Fibroblast of pulmonary artery (primary cell): ENCODE data around the gene USP44.

Experiments used
- DNase-seq: peaks from one replicate; pipeline ENCODE4 v3.0.0-alpha.2; 2010; ENCODE audit warnings: low read depth
- H3K4me3 ChIP-seq: replicated peaks from 2 replicates; pipeline ENCODE4 v1.5.1; 2011; ENCODE audit warnings: low read depth, mild to moderate bottlenecking, control low read depth, low read length, moderate library complexity
- TF ChIP-seq, protein P1 (sequence below): IDR thresholded peaks from 2 replicates; pipeline ENCODE4 v1.5.1; 2011; ENCODE audit warnings: mild to moderate bottlenecking, control low read depth, low read length, inconsistent platforms; ENCODE audit errors: missing control alignments

USP44 gene

DNA sequence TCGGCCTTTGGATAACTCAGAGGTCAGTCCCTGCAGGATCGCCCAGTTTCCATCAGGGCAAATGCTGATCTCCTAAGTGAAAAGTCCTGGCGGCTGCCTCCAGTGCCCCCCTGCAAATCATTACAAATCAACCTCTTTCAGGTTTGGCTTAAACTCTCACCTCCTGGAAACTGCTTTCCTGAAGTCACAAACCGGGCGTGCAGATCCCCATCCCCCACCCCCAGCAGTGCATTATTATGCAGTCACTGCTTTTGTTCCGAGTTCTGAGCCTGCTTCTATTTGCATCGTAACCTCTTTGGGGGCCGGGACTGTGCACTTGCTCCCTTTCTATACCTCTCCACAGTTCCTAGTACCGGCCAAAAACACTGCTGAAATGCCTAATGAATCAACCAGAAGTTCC is at the start of gene USP44:
TSS of gene USP44 (minus strand) at position 172 of the 400 bp plus-strand sequence. CDS start 17,220 bp downstream, outside the sequence.
- DNase-seq: no peak
- H3K4me3 ChIP-seq: no peak within 1 kb of the TSS
- TF ChIP-seq, protein P1, sequence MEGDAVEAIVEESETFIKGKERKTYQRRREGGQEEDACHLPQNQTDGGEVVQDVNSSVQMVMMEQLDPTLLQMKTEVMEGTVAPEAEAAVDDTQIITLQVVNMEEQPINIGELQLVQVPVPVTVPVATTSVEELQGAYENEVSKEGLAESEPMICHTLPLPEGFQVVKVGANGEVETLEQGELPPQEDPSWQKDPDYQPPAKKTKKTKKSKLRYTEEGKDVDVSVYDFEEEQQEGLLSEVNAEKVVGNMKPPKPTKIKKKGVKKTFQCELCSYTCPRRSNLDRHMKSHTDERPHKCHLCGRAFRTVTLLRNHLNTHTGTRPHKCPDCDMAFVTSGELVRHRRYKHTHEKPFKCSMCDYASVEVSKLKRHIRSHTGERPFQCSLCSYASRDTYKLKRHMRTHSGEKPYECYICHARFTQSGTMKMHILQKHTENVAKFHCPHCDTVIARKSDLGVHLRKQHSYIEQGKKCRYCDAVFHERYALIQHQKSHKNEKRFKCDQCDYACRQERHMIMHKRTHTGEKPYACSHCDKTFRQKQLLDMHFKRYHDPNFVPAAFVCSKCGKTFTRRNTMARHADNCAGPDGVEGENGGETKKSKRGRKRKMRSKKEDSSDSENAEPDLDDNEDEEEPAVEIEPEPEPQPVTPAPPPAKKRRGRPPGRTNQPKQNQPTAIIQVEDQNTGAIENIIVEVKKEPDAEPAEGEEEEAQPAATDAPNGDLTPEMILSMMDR: no peak

DNA sequence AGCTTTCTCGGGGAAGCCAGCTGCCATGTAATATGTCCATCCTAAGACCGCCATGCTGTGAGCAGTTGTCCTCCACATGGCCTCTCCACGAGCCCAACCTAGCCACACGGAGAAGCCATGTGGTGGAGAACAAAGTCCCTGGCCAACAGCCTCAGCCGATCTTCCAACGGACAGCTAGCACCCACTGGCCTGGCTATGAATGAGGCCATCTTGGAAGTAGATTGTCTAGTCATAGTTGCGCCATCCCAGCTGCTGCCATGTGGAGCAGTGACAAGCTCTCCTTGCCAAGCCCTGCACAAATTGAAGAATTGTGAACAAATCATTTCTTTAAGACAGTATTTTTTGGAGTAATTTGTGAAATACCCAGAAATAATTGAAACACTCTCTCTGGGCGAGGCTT is 49.3 kb upstream of the USP44 start:
- no peak overlapping the region for H3K4me3 ChIP-seq
- TF ChIP-seq, protein P1: no peak
- no peak for DNase-seq

DNA sequence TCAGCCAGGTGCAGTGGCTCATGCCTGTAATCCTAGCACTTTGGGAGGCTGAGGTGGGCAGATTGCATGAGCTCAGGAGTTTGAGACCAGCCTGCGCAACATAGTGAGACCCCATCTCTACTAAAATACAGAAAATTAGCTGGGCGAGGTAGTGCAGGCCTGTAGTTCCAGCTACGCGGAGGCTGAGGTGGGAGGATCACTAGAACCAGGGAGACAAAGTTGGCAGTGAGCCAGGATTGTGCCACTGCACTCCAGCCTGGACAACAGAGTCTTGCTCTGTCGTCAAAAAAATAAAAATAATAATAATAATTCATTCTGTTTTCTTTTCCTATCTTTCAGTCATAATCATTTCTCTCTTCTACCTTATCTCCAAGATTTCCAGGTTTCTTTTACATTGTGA is 48.6 kb upstream of the USP44 start:
- TF ChIP-seq, protein P1: no peak
- no peak overlapping the region for H3K4me3 ChIP-seq
- no peak for DNase-seq

DNA sequence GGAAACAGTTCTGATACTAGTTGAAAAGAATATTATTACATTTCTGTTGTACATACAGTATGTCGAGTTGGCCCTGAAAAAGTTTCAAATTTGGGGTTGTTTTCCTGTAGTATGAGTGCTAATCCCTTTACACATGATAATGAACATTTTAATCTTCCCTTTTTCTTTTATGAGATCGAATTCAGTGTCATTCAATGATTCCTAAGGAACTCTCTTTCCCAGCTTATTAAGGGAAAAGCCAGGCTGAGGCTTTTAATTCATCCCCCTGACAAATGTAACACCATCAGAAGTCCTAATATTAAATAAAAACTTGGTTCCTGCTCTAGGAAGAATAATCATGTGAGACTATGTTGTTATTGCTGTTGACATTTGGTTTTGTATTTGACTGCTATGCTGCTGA is 42.9 kb upstream of the USP44 start:
- DNase-seq: no peak
- H3K4me3 ChIP-seq: no peak overlapping the region
- TF ChIP-seq, protein P1: no peak

DNA sequence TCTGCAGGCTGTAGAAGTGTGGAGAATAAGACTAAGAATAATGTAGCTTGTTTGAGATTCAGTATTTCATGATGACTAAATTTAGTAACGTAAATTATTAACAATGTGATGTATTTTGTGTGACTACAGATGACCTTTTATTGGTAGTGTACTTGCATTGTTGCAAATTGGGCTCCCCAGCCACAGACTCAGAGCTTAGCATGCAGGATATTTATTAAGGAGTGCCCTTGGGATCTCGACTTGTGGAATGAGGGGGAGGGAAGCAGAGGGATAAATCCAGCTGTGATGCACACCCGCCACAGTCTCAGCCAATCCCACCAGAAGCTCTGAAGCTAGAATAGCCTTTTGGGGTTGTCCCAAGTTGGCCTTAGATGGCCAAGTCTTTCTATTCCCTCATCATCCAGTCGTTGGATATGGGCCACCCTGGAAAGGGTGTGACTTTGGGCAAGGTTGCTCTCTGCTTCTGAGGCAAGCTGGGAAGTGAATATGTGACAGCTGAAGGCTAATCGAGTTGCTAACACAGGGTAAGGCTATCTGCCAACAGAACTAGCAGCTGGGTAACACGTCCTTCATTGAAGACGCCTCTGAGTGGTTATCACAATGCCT is 42.1 kb upstream of the USP44 start:
- DNase-seq: no peak
- H3K4me3 ChIP-seq: no peak overlapping the region
- TF ChIP-seq, protein P1: no peak

DNA sequence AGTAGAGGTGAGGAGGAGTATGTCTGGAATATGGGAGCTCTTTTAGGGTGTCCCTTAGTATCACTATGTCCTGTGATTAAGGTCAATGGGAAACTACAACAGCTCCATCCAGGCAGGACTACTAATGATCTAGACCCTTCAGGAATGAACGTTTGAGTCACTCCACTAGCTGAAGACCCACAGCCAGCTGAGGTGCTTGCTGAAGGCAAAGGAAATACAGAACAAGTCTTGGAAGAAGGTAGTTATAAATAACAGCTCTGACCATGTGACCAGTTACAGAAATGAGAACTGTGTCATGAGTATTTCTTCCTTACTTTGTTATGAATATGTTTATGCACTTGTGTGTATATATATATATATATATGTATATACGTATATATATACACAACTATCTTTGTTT is 40.5 kb upstream of the USP44 start:
- TF ChIP-seq, protein P1: no peak
- DNase-seq: no peak

DNA sequence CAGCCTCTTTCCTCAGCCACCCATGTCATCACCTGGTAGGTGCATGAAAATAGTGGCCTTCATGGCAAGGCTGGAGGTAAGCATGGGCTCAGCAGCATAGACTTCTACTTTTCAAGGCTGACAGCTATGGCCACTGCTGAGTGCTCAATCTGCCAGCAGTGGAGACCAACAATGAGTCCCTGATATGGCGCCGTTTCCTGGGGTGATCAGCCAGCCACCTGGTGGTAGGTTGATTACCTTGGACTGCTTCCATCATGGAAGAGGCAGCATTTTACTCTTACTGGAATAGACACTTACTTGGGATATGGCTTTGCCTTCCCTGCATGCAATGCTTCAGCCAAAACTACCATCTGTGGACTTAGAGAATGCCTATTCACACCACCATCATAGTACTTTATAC is 39.5 kb upstream of the USP44 start:
- DNase-seq: no peak
- TF ChIP-seq, protein P1: no peak
- no peak overlapping the region for H3K4me3 ChIP-seq

More for the DNA sequence above, 40.5 kb upstream of the USP44 start:
- H3K4me3 ChIP-seq: no peak overlapping the region
